Measurements from ENCODE around the gene ATXN2.
"Not testable (repeated sequence)": the region's sequence is repeated elsewhere in the genome, so short reads cannot be mapped to it uniquely, and the experiment has no call there.

Gene ATXN2

GRCh38 chr12:111569363-111570083 is 29.6 kb downstream of the ATXN2 start:
- Histone ChIP-seq H3K9me2 (ENCODE audit: low read depth, low read length) (no peaks in the 10 kb centered on the region), H3K4me3 (ENCODE audit: low read depth, low read length, poor library complexity, severe bottlenecking) (no peak overlapping the region), H3K27ac (ENCODE audit: low read depth, low read length, poor library complexity, severe bottlenecking) (no peak overlapping the region), H3K4me2 (ENCODE audit: low read length) (no peak overlapping the region), H2AFZ (ENCODE audit: low read length) (no peak overlapping the region), H4K20me1 (ENCODE audit: insufficient read depth, low read length) (no peaks in the 10 kb centered on the region), H3K9ac (ENCODE audit: low read length) (no peak overlapping the region), H3F3A (ENCODE audit: insufficient read depth, low read length) (no peaks in the 10 kb centered on the region), H3K9me3 (ENCODE audit: low read length) (no peaks in the 10 kb centered on the region), H3K4me1 (ENCODE audit: insufficient read depth, low read length, severe bottlenecking) (no peaks in the 10 kb centered on the region), H3K79me2 (ENCODE audit: insufficient read depth, low read length) (peaks cover 9% of the 10 kb centered on the region), H3K27me3 (ENCODE audit: insufficient read depth, low read length) (no peaks in the 10 kb centered on the region), H3K36me3 (ENCODE audit: insufficient read depth, low read length) (no peaks in the 10 kb centered on the region)
- TF ChIP-seq CTCF (IDR thresholded peaks at IDR 0.05; ENCODE audit: low read length), result no peak
- no peak for TF ChIP-seq EZH2 (IDR thresholded peaks at IDR 0.05; ENCODE audit: borderline replicate concordance, low read length)

- H3K9me2 ChIP-seq (ENCODE audit: low read depth, low read length); H3K4me3 ChIP-seq (ENCODE audit: low read depth, low read length, poor library complexity, severe bottlenecking); H3K27ac ChIP-seq (ENCODE audit: low read depth, low read length, poor library complexity, severe bottlenecking); H3K4me2 ChIP-seq (ENCODE audit: low read length); H3K9me3 ChIP-seq (ENCODE audit: low read length); H2AFZ ChIP-seq (ENCODE audit: low read length); H3K4me1 ChIP-seq (ENCODE audit: insufficient read depth, low read length, severe bottlenecking); H3F3A ChIP-seq (ENCODE audit: insufficient read depth, low read length); H3K9ac ChIP-seq (ENCODE audit: low read length); H3K27me3 ChIP-seq (ENCODE audit: insufficient read depth, low read length); H4K20me1 ChIP-seq (ENCODE audit: insufficient read depth, low read length); H3K36me3 ChIP-seq (ENCODE audit: insufficient read depth, low read length): not testable (repeated sequence)
- H3K79me2 ChIP-seq (ENCODE audit: insufficient read depth, low read length), result peaks cover 15% of the 10 kb centered on the region
Measured at GRCh38 chr12:111560844-111561243, 38.3 kb downstream of the ATXN2 start.

GRCh38 chr12:111558107-111558376 is 41.1 kb downstream of the ATXN2 start:
- Histone ChIP-seq H3K4me3 (ENCODE audit: low read depth, low read length, poor library complexity, severe bottlenecking) (no peak overlapping the region), H3K9me2 (ENCODE audit: low read depth, low read length) (no peaks in the 10 kb centered on the region), H3K4me1 (ENCODE audit: insufficient read depth, low read length, severe bottlenecking) (no peaks in the 10 kb centered on the region), H3K27ac (ENCODE audit: low read depth, low read length, poor library complexity, severe bottlenecking) (no peak overlapping the region), H3F3A (ENCODE audit: insufficient read depth, low read length) (no peaks in the 10 kb centered on the region), H3K79me2 (ENCODE audit: insufficient read depth, low read length) (peaks cover 18% of the 10 kb centered on the region), H3K27me3 (ENCODE audit: insufficient read depth, low read length) (no peaks in the 10 kb centered on the region), H3K4me2 (ENCODE audit: low read length) (no peak overlapping the region), H3K9ac (ENCODE audit: low read length) (no peak overlapping the region), H2AFZ (ENCODE audit: low read length) (no peak overlapping the region), H4K20me1 (ENCODE audit: insufficient read depth, low read length) (no peaks in the 10 kb centered on the region), H3K9me3 (ENCODE audit: low read length) (no peaks in the 10 kb centered on the region), H3K36me3 (ENCODE audit: insufficient read depth, low read length) (peaks cover 11% of the 10 kb centered on the region)
- TF ChIP-seq CTCF (IDR thresholded peaks at IDR 0.05; ENCODE audit: low read length) (no peak), EZH2 (IDR thresholded peaks at IDR 0.05; ENCODE audit: borderline replicate concordance, low read length) (no peak)
